ENCODE measurements around the gene AKAP6.

- TF ChIP-seq CTCF (conservative IDR thresholded peaks at IDR 0.05) (no peak), ZFX (IDR thresholded peaks at IDR 0.05) (no peak)
Observed at GRCh38 chr14:32707742-32708500, 378.8 kb downstream of the AKAP6 start.
